ENCODE data around the gene FYCO1. TPM values are rescaled to one million over a fixed set of nuclear protein-coding genes. Genes with fewer than 3 reads are reported as not detected.

Gene FYCO1
- total and polyA plus RNA-seq, 2 of the 13 experiments (the other 11 are each of a cell fraction or from before 2014, with no cell fraction given) = 2.7 to 4.2 TPM

- TF ChIP-seq, protein P1, sequence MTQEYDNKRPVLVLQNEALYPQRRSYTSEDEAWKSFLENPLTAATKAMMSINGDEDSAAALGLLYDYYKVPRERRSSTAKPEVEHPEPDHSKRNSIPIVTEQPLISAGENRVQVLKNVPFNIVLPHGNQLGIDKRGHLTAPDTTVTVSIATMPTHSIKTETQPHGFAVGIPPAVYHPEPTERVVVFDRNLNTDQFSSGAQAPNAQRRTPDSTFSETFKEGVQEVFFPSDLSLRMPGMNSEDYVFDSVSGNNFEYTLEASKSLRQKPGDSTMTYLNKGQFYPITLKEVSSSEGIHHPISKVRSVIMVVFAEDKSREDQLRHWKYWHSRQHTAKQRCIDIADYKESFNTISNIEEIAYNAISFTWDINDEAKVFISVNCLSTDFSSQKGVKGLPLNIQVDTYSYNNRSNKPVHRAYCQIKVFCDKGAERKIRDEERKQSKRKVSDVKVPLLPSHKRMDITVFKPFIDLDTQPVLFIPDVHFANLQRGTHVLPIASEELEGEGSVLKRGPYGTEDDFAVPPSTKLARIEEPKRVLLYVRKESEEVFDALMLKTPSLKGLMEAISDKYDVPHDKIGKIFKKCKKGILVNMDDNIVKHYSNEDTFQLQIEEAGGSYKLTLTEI (CRISPR knock-in tag; conservative IDR thresholded peaks at IDR 0.05) = no peak
- TF ChIP-seq ZNF44 (CRISPR knock-in tag; IDR thresholded peaks at IDR 0.05) (0 out of 2 replicates have a peak, but pooled peaks have one; percentile 39), STAT5B (CRISPR knock-in tag; IDR thresholded peaks at IDR 0.05) (no peak), ZNF878 (CRISPR knock-in tag; IDR thresholded peaks at IDR 0.05) (no peak), ZNF510 (CRISPR knock-in tag; IDR thresholded peaks at IDR 0.05; ENCODE audit: low read depth) (0 out of 2 replicates have a peak, but pooled peaks have one; percentile 48), SNAPC2 (CRISPR knock-in tag; IDR thresholded peaks at IDR 0.05) (no peak), HOXA9 (CRISPR knock-in tag; IDR thresholded peaks at IDR 0.05; ENCODE audit: borderline replicate concordance) (no peak), RFX5 (IDR thresholded peaks at IDR 0.05; ENCODE audit: low read depth, low read length) (no peak), HMGA1 (CRISPR knock-in tag; conservative IDR thresholded peaks at IDR 0.05) (no peak), SIX1 (CRISPR knock-in tag; IDR thresholded peaks at IDR 0.05; ENCODE audit: borderline replicate concordance) (no peak), ZNF589 (CRISPR knock-in tag; conservative IDR thresholded peaks at IDR 0.05) (no peak), THYN1 (CRISPR knock-in tag; IDR thresholded peaks at IDR 0.05; ENCODE audit: borderline replicate concordance, low read depth) (no peak)
- TF ChIP-seq, protein P2, sequence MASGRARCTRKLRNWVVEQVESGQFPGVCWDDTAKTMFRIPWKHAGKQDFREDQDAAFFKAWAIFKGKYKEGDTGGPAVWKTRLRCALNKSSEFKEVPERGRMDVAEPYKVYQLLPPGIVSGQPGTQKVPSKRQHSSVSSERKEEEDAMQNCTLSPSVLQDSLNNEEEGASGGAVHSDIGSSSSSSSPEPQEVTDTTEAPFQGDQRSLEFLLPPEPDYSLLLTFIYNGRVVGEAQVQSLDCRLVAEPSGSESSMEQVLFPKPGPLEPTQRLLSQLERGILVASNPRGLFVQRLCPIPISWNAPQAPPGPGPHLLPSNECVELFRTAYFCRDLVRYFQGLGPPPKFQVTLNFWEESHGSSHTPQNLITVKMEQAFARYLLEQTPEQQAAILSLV (CRISPR knock-in tag; IDR thresholded peaks at IDR 0.05; ENCODE audit: borderline replicate concordance) = peak; percentile 83
- TF ChIP-seq, protein P3, sequence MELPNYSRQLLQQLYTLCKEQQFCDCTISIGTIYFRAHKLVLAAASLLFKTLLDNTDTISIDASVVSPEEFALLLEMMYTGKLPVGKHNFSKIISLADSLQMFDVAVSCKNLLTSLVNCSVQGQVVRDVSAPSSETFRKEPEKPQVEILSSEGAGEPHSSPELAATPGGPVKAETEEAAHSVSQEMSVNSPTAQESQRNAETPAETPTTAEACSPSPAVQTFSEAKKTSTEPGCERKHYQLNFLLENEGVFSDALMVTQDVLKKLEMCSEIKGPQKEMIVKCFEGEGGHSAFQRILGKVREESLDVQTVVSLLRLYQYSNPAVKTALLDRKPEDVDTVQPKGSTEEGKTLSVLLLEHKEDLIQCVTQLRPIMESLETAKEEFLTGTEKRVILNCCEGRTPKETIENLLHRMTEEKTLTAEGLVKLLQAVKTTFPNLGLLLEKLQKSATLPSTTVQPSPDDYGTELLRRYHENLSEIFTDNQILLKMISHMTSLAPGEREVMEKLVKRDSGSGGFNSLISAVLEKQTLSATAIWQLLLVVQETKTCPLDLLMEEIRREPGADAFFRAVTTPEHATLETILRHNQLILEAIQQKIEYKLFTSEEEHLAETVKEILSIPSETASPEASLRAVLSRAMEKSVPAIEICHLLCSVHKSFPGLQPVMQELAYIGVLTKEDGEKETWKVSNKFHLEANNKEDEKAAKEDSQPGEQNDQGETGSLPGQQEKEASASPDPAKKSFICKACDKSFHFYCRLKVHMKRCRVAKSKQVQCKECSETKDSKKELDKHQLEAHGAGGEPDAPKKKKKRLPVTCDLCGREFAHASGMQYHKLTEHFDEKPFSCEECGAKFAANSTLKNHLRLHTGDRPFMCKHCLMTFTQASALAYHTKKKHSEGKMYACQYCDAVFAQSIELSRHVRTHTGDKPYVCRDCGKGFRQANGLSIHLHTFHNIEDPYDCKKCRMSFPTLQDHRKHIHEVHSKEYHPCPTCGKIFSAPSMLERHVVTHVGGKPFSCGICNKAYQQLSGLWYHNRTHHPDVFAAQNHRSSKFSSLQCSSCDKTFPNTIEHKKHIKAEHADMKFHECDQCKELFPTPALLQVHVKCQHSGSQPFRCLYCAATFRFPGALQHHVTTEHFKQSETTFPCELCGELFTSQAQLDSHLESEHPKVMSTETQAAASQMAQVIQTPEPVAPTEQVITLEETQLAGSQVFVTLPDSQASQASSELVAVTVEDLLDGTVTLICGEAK (IDR thresholded peaks at IDR 0.05) = no peak
- TF ChIP-seq, protein P3 (CRISPR knock-in tag; IDR thresholded peaks at IDR 0.05) = peak; percentile 78
Measured at GRCh38 chr3:45995236-45996192, at the start of gene FYCO1 (continued).

Data from HepG2 (cell line).